HL-60 (cell line): ENCODE results near the gene CCL20.

Source experiments
- POLR2AphosphoS5 ChIP-seq: IDR thresholded peaks from 2 replicates; pipeline ENCODE4 v1.6.1; 2012; ENCODE audit warnings: low read depth
- TF ChIP-seq, protein P1 (sequence below): IDR thresholded peaks from one replicate; pipeline ENCODE4 v1.5.1; 2011; ENCODE audit warnings: low read length, control low read depth, inconsistent platforms; ENCODE audit not compliant: insufficient read depth

DNA sequence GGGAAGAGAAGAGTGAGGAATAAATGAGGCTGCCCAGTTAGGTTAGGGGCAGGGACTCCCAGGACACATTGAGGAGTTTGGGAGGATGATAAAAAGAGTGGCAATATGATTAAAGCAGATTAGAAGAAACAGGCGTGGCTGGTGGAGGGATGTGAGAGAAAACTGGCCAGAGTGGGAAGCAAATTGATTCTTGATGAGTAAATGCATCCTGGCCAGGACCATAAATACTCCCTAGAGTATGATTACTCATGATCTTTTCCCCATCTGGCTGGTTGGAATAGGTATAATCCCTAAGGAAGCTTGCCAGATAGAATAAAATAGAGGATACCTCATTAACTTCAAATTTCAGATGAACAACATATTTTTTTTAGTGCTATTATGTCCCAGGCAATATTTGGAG is 36.3 kb downstream of the CCL20 start:
- TF ChIP-seq, protein P1, sequence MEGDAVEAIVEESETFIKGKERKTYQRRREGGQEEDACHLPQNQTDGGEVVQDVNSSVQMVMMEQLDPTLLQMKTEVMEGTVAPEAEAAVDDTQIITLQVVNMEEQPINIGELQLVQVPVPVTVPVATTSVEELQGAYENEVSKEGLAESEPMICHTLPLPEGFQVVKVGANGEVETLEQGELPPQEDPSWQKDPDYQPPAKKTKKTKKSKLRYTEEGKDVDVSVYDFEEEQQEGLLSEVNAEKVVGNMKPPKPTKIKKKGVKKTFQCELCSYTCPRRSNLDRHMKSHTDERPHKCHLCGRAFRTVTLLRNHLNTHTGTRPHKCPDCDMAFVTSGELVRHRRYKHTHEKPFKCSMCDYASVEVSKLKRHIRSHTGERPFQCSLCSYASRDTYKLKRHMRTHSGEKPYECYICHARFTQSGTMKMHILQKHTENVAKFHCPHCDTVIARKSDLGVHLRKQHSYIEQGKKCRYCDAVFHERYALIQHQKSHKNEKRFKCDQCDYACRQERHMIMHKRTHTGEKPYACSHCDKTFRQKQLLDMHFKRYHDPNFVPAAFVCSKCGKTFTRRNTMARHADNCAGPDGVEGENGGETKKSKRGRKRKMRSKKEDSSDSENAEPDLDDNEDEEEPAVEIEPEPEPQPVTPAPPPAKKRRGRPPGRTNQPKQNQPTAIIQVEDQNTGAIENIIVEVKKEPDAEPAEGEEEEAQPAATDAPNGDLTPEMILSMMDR: no peak
- TF ChIP-seq POLR2AphosphoS5: no peak
